NK-92 (cell line): Measurements from ENCODE around the gene PAX9.
"Not testable (repeated sequence)": the region's sequence is repeated elsewhere in the genome, so short reads cannot be mapped to it uniquely, and the experiment has no call there.

Source experiments
- DNase-seq: peaks from one replicate; lab custom pipeline; 2025; ENCODE audit not compliant: unreplicated experiment; lab: John Stamatoyannopoulos, UW

Gene PAX9

GRCh38 chr14:36672095-36672494 is 10.4 kb downstream of the PAX9 start:
- no peak for DNase-seq

GRCh38 chr14:36674659-36675058 is 13.0 kb downstream of the PAX9 start:
- no peak for DNase-seq

GRCh38 chr14:36675581-36675980 is 13.9 kb downstream of the PAX9 start:
- no peak for DNase-seq

- DNase-seq, result no peak
Observed at GRCh38 chr14:36676236-36676635, 14.6 kb downstream of the PAX9 start.

- no peak for DNase-seq
Observed at GRCh38 chr14:36682338-36682737, 20.7 kb downstream of the PAX9 start.

- no peak for DNase-seq
Observed at GRCh38 chr14:36683083-36683724, 21.5 kb downstream of the PAX9 start.

- no peak for DNase-seq
Observed at GRCh38 chr14:36684946-36685345, 23.3 kb downstream of the PAX9 start.

GRCh38 chr14:36690311-36691040 is 28.8 kb downstream of the PAX9 start:
- DNase-seq, result no peak

GRCh38 chr14:36699420-36699819 is 37.8 kb downstream of the PAX9 start:
- not testable (repeated sequence) for DNase-seq

GRCh38 chr14:36700651-36701050 is 39.0 kb downstream of the PAX9 start:
- DNase-seq, result no peak

GRCh38 chr14:36701132-36701531 is 39.5 kb downstream of the PAX9 start:
- DNase-seq, result no peak

GRCh38 chr14:36702474-36702873 is 40.8 kb downstream of the PAX9 start:
- no peak for DNase-seq

GRCh38 chr14:36707570-36707969 is 45.9 kb downstream of the PAX9 start:
- DNase-seq, result no peak

- DNase-seq, result no peak
Observed at GRCh38 chr14:36713960-36714703, 52.5 kb downstream of the PAX9 start.

- DNase-seq, result no peak
Observed at GRCh38 chr14:36716614-36717184, 55.0 kb downstream of the PAX9 start.

GRCh38 chr14:36717363-36717762 is 55.7 kb downstream of the PAX9 start:
- no peak for DNase-seq

GRCh38 chr14:36718216-36718615 is 56.6 kb downstream of the PAX9 start:
- DNase-seq, result no peak

- DNase-seq, result no peak
Observed at GRCh38 chr14:36719823-36720222, 58.2 kb downstream of the PAX9 start.

GRCh38 chr14:36720657-36721056 is 59.0 kb downstream of the PAX9 start:
- DNase-seq, result no peak

- no peak for DNase-seq
Observed at GRCh38 chr14:36721877-36722276, 60.2 kb downstream of the PAX9 start.

- DNase-seq, result no peak
Observed at GRCh38 chr14:36723530-36723929, 61.9 kb downstream of the PAX9 start.

- no peak for DNase-seq
Observed at GRCh38 chr14:36724162-36724561, 62.5 kb downstream of the PAX9 start.
